Renal cortical epithelial cell (primary cell): ENCODE results near the gene C19orf85. TPM values are rescaled to one million over a fixed set of nuclear protein-coding genes. Genes with fewer than 3 reads are reported as not detected.
A peak's percentile ranks its signal among the peaks of the same experiment; 100 is the strongest.
"Not testable (repeated sequence)": the region's sequence is repeated elsewhere in the genome, so short reads cannot be mapped to it uniquely, and the experiment has no call there.

ENCODE experiments used
- DNase-seq: peaks from one replicate; pipeline ENCODE4 v3.0.0-alpha.2; 2011; ENCODE audit warnings: low read depth
- total RNA-seq: library from RNA; depleted of rRNA; stranded (reverse); fragments of >200 nt; gene quantifications from 2 replicates; pipeline ENCODE4 v1.2.3, GENCODE V29; 2014

Gene C19orf85
- not detected in 2 replicates for total RNA-seq

DNA sequence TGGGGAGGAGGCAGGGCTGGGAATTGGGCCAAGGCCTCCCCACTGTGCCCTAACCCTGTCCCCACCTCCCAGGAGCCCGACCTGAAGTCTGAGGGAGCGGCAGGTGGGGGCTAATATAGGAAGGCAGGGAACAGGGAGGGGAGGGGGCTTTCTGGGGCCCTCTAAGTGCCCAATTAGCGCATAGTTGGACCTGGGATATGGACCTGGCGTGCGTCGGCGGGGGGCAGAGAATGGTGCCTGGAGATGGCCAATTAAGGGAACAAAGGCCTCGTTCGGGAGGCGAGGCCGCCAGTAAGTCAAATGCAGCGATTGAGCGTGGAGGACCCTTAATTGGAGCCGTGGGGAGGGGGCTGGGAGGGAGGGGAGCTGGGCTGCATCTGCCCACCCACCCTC lies at the start of gene C19orf85:
TSS of gene C19orf85 (minus strand) at position 90 of the 393 bp plus-strand sequence. CDS start 197 bp downstream, outside the sequence.
- no peak for DNase-seq

DNA sequence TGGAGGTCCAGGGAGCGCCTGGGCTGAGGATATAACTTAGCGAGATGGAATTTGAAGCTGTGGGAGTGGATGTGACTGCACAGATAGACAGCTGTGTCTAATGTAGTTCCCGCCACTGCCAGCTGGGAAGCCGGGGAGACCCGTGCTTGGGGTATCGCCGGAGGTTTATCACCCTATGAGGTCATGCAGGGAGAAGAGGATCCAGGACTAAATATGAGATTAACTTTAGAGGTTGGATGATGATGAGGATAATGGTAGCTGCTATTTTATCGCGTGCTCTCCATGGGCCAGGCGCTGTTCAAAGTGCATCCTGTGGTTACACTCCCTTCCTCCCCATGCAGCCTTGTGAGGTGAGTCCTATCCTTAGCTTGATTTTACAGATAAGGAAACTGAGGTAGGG lies 43.6 kb upstream of the C19orf85 start:
- no peak for DNase-seq

DNA sequence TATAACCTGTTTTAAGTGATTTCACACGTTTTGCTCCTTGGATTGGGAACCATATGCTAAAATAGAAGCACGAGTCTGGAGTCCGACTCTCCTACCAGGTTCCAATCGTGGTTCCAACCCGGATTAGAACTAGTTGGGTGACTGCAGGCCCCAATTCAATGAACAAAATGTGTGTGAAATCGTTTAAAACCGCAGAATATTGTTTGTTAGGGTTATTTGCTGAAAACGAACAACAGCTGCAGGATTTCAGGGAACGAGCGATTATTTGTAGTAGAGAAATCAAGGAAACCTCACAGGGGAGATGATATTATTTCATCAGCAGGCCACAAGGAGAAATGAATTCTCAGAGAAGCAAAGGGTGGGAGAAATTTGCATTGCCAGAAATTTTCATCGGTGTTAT lies 40.4 kb upstream of the C19orf85 start:
- no peak for DNase-seq

DNA sequence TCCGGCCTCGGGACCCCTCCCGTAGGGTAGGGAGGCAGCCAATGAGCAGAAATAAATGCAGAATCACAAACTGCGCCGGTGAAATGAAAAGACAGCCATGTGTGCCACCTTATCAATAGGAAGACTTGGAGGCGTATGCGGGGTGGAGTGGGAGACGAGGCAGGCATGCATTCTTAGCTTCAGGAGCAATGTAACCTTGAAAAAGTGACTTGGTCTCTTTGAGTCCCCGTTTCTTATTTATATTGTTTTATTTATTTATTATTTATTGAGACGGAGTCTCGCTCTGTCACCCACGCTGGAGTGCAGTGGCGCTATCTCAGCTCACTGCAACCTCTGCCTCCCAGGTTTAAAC lies 39.7 kb upstream of the C19orf85 start:
- no peak for DNase-seq

DNA sequence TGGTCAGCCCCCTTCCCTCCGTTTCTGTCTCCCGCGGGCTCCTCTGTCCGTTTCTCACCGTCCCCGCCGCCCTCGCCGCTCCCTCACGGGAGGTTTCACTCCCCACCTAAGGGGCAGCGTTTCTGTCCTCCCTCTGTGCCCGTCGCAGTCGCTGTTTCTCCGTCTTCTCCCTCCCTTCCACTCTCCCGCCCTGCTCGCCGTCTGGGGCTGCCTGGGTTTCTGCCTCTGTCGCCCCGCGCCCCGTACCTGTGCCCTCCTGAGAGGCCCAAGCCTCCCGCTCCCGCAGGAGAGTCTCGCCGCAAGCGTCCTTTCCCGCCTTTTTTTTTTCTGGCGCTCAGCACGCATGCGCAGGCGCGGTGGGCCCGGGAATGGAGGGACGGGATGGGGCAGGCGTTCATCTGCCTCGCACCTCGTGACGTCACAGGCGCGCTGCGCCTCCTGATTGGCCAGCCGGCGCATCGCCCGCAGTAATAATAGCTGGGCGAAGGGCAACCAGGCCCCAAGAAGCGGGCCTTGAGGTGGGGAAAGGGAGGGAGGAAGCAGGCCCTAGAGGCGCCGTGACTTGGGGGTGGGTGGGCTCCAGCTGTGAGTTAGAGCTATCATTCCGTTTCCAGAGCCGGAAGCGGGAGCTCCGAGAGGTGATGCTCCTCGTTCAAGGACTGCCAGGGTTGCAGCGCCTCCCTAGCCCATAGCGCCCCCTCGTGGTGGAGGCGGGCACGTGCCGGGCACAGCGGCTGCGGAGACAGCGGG lies 39.1 kb upstream of the C19orf85 start:
- DNase-seq, result peak; percentile 71

DNA sequence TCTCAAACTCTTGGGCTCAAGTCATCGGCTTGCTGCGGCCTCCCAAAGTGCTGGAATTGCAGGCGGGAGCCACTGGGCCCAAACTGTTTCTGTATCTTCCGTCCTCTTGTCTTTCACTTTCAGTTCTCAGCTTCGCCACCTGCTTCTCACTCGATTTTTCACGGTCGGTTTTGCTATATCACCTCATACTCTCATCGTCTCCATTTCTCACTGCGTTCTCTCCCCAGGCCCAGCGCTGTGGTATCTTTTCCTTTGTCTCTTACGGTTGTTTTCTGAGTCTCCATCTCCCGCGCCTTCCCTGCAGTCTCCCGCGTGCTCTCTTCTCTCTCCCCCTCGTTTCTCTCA lies 38.6 kb upstream of the C19orf85 start:
- no peak for DNase-seq

DNA sequence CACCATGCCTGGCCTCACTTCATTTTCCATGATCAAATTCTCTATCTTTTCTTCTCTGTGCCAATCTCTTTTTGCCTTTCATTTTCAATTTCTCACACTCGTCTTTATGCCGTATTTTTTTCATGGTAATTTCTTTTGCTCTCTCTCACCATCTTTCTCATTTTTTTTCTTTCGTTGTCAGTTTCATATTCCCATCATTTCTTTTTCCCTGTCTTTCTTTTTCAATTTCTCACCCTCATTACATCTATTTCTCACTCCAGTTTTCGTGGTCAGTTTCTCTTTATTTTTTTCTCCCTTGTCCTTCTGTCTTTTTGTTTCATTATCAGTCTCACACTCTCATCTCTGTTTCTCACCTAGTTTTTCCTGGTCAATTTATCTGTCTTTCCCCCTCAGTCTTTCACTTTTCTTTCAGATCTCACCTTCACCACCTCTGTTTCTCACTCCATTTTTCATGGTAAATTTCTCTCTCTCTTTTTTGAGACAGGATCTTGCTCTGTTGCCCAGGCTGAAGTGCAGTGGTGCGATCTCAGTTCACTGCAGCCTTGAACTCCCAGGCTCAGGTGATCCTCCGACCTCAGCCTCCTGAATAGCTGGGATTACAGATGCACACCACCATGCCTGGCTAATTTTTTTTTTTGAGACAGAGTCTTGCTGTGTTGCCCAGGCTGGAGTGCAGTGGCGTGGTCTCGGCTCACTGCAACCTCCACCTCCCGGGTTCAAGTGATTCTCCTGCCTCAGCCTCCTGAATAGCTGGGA lies 37.8 kb upstream of the C19orf85 start:
- no peak for DNase-seq

DNA sequence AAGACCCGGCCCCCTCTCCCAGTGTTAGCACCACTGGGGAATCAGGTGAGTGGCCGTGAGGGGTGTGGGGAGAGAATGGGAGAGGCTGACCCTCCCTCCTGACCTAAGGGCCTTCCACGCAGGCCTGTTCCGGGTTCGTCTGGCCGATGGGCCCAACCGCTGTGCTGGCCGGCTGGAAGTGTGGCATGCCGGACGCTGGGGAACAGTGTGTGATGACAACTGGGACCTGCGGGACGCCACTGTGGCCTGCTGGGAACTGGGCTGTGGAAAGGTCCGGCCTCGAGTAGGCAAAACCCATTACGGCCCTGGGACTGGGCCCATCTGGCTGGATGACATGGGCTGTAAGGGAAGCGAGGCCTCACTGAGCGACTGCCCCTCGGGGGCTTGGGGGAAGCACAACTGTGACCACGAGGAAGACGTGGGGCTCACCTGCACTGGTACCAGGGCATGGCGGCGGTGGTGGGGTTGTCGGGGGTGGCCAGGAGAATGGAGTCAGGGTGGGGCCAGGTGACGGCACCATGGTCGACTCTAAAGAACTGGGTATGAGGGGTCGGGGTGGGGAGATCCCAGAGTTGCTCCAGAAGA lies 35.9 kb upstream of the C19orf85 start:
- no peak for DNase-seq

DNA sequence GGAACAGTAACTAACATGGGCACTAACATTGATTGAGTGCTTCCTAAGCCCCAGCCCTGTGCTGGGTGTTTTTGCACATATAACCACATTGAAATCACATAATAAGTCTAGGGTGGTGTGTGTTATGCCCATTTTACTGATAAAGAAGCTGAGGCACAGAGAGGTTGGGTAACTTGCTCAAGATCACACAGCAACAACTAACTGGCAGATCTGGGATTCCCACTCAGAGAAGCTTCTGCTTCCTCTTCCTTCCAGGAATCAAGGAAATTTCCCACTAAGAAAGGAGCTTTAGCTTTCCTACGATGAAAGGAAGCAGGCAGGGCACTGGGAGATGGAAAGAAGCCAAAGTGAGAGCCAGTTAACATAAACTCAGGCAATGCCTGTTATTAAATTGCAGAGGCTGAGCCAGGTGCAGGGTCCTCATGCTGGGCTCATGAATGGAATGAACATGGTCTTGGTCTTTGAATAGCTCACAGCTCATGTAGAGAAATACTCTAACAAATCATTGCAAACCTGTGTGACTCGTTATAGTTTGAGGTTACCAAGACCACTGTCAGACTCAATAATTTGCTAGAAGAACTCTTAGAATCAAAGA lies 33.8 kb upstream of the C19orf85 start:
- no peak for DNase-seq

DNA sequence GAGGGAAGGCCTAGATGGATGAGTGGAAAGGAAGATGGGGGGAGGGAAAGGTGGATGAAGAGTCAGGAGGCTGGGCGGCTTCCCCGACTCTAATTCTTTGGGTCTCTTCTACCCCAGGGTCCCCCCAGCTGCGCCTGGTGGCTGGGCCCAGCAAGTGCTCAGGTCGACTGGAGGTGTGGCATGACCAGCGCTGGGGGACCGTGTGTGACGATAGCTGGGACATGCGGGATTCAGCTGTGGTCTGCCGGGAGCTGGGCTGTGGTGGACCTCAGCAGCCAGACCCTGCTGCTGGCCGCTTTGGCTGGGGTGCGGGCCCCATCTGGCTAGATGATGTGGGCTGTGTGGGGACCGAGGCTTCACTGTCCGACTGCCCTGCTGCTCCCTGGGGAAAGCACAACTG lies 33.2 kb upstream of the C19orf85 start:
- no peak for DNase-seq

DNA sequence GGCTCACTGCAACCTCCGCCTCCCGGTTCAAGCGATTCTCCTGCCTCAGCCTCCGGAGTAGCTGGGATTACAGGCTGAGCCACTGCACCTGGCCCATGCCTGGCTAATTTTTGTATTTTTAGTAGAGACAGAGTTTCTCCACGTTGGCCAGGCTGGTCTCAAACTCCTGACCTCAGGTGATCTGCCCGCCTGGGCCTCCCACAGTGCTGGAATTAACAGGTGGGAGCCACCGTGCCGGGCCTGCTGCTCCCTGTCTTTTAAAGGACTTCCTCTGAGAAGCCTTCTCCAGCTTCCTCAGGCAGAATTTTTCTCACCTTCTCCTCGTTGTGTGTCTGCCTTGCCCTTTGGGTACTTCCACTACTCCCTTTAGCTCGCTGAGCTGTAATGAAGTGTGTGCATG lies 32.3 kb upstream of the C19orf85 start:
- DNase-seq, result not testable (repeated sequence)

DNA sequence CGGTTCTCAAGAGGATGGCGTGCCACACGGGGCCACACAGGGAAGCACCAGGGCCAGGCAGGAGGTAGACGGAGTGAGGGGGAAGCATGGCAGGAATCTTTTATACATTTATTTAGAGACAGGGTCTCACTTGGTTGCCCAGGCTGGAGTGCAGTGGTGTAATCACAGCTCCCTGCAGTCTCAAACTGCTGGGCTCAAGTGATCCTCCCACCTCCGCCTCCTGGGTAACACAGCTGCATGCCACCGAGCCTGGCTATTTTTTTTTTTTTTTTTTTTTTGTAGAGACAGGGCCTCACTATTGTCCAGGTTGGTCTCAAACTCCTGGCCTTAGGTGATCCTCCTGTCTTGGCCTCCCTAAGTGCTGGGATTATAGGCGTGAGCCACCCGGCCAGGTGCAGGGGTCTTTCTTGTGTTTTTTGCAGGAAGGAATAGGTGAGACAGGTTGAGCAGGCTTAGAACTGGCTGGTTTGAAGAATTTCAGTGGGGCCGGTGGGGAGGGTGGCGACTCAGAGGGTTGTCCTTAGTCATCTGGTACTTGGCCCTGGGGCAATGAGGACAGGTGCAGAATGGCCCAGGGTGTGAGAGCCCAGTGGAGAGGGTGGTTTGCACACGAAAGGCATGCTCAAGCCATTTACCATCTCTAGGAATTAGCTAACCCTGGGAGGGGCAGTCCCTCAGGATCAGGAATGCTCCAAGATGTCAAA lies 31.2 kb upstream of the C19orf85 start:
- no peak for DNase-seq

DNA sequence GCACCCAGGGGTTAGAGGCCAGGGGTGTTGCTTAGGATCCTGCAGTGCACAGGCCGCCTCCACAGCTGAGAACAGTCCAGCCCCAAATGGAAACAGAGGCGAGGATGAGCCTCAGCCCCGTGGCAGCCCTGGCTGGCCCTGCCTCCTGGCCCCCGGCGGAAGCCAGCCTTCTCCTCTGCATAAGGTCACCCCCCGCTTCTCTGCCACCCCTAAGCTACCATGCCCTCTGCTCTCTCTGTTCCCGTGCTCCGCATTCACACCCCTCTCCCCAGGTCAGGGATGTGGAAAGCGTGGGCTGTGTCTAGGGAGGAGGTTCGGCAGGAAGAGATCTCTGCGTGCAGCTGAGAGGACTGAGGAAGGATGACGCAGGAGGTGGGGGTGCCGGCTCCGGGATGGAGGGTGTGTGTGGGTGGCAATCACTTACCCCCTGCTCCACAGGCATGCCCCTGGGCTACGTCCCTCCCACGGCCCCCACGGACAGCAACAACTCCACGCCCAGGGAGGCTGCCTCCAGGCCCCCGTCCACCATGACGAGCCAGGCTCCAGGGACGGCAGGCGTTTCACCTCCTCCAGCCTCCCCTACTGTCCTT lies 29.7 kb upstream of the C19orf85 start:
- no peak for DNase-seq

DNA sequence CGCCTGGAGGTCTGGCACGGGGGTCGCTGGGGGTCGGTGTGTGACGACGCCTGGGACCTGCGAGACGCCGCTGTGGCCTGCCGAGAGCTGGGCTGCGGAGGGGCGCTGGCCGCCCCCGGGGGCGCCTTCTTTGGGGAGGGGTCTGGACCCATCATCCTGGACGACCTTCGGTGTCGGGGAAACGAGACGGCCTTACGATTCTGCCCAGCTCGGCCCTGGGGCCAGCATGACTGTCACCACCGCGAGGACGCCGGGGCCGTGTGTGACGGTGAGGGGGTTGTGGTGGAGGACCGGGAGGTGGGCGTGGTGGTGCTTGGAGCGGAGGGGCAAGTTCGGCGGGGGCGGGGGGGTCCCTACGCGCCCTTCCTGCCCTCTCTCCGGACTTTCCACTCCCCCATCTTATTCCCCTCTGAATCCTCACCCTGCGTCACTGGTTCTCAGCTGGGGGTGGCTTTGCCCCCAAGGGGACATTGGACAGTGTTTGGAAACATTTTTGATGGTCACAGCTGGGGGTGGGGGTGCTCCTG lies 29.2 kb upstream of the C19orf85 start:
- no peak for DNase-seq

DNA sequence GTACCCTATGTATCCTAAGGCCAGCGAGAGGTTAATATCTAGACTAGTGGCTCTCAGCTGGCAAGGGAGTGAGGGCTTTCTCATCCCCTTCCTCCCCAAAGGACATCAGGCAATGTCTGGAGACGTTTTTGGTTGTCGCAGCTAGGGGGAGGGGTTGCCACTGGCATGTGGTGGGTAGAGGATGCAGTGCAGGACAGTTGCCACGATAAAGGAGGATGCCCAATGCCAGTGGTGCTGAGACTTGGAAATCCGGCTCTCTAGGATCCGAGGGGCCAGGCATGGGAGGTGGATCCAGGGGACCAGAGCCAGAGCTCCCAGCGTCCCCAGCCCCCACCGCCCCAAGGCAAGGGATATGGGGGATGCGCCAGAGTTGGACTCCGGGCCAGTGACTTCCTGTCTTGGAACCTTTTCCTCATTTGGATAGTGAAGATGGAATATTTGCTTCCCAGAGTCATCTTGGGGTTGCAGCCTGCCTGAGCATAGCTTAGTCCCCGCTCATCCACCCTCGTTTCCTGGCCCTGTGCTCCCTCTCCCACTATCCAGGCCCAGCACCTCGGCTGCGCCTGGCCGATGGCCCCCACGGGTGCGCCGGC lies 28.6 kb upstream of the C19orf85 start:
- DNase-seq, result no peak

DNA sequence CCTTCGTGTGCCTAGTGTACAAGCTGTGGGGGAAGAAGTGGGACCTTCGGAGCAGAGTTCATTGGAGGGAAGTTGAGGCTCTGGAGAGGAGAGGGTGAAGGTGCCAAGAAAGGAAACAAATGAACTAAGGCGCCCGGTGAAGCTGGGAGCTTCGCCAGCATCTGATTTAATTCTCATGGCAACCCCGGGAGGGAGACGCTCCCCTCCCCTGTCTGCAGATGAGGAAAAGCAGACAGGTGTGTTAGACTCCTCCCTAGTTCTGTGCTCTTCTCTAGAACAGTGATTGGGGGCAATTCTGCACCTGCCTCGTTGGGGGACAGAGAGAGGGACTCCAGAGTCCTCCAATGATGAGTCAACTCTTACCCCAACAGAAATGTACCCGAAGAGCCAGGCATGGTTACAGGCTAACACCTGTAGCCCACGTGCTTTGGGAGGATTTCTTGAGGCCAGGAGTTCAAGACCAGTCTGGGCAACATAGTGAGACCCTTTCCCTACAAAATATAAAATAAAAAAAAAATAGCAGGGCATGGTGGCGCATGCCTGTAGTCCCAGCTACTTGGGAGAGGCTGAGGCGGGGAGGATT lies 27.9 kb upstream of the C19orf85 start:
- no peak for DNase-seq

DNA sequence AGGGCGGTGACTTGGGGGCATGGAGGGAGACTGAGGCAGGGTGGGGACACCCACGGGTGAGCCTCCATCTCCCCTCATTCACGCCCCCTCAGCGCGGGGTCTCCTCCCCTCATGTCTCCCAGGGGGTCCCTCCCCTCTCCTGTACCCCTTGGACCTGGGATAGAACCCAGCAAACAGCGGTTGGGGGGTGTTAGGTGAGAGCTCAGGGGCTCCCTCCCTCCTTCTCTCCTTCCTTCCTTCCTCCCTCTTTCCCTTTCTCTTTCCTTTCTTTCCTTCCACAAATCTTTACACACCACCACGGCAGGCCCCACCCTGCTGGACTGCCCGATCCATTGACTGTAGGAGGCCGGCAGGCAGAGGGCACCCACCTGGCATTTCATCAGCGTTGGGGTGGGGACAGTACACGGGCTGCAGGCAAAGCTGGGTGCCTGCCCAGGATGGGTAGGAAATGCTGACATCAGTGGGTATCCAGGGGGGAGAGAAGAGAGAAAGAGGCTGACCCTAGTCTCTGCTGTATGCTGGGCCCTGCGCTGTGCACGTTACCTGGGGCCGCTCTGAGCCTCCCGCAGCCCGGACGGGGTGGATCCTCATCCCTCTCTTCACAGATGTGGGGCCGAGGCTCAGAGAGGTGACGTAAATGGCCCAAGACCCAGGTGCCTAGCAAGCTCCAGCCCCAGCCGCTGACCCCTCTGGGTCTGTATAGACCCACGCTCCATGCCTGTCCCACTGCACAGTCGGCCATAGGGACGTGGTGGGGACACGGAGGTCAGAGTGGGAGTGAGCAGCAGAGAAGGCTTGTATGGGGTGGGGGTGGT lies 27.2 kb upstream of the C19orf85 start:
- DNase-seq, result no peak

DNA sequence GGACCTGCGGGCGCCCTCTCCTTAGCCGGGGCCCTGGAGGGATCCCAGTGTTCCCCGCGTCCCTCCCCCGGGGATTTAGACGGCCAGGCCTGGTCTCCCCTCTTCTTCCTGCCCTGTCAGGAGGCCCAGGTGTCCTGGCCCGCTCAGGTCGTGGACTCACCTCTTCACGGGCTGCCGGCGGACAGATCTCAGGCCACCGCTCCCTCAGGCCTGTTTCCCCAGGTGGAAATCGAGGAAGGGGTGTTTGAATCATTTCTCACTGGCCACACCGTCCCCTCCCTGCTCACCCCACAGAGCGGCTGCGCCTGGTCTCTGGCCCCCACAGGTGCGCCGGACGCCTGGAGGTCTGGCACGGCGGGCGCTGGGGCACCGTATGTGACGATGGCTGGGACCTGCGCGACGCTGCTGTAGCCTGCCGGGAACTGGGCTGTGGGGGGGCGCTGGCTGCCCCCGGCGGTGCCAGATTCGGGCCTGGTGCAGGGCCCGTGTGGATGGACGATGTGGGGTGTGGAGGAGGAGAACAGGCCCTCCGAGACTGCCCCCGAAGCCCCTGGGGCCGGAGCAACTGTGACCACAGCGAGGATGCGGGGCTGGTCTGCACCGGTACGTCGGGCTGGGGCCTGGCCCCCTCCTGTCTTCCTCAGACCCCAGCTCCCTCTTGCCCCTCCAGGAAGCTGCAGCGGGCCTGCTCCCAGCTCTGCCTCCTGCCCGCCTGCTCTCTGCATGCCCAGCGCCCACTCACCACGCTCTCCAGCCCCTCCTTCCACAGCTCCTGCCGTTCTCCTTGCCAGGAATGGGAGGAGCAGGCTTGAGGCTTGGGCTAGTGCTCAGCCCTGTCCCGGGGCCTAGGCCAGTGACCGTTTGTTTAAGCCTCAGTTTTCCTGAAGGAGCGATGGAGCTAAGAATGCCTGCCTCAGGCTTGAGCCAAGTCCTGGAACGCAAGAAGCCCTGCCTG lies 26.2 kb upstream of the C19orf85 start:
- DNase-seq, result no peak
